K562 (cell line): ENCODE measurements around the gene TRUB2. TPM values are rescaled to one million over a fixed set of nuclear protein-coding genes. Genes with fewer than 3 reads are reported as not detected.

Experiments used
- HDAC6 ChIP-seq: IDR thresholded peaks from 2 replicates; pipeline ENCODE4 v1.6.1; 2012; ENCODE audit warnings: low read depth, mild to moderate bottlenecking, control low read depth, inconsistent platforms, low read length, moderate library complexity
- NR2C1 ChIP-seq, 2 experiments: fragments of 450-650 bp; IDR thresholded peaks; 2 replicates each; pipeline ENCODE4 v1.6.1; 2017; ENCODE audit warnings: mild to moderate bottlenecking in 2 of 2, antibody characterized with exemption in 1 of 2, inconsistent platforms in 1 of 2, missing compliant biosample characterization in 1 of 2, missing genetic modification characterization in 1 of 2
- POLR2B ChIP-seq: fragments of 450-650 bp; IDR thresholded peaks from 2 replicates; pipeline ENCODE4 v1.6.1; 2018; ENCODE audit warnings: low read depth; ENCODE audit not compliant: partially characterized antibody
- SIRT6 ChIP-seq: IDR thresholded peaks from one replicate; pipeline ENCODE4 v1.6.1; 2012; ENCODE audit warnings: low read depth, mild to moderate bottlenecking, control low read depth, inconsistent platforms, low read length, moderate library complexity
- TAF7 ChIP-seq: fragments of 450-650 bp; IDR thresholded peaks from 2 replicates; pipeline ENCODE4 v1.6.1; 2016; ENCODE audit warnings: missing genetic modification characterization, missing compliant biosample characterization
- TRIM24 ChIP-seq, 2 experiments: fragments of 450-650 bp; IDR thresholded peaks; 2 replicates each; pipeline ENCODE4 v1.6.1; 2016
- ZBTB43 ChIP-seq: sonication (generic); formaldehyde crosslinking; IDR thresholded peaks from 2 replicates; pipeline ENCODE4 v1.8.0; 2023; ENCODE audit warnings: mild to moderate bottlenecking, missing genetic modification reagents
- ZNF165 ChIP-seq: fragments of 250-450 bp; sonication (Bioruptor Pico); IDR thresholded peaks from 2 replicates; pipeline ENCODE4 v1.4.0; 2020; ENCODE audit warnings: borderline replicate concordance
- ZNF318 ChIP-seq, 2 experiments: fragments of 450-650 bp; IDR thresholded peaks; 2 replicates each; pipeline ENCODE4 v1.6.1; 2016; ENCODE audit warnings: mild to moderate bottlenecking in 2 of 2, borderline replicate concordance in 1 of 2, low read depth in 1 of 2, moderate library complexity in 1 of 2
- ZNF79 ChIP-seq: fragments of 250-450 bp; sonication (Bioruptor Pico); IDR thresholded peaks from 2 replicates; pipeline ENCODE4 v1.4.0; 2020; ENCODE audit warnings: low read depth, mild to moderate bottlenecking, moderate library complexity
- polyA plus RNA-seq, 8 experiments: library from polyadenylated mRNA; depleted of rRNA in 4 of 8; stranded (reverse) in 5 of 8; unstranded in 3 of 8; fragments of >200 nt; fragmentation: Nextera tagmentation in 2 of 8; fragmentation: Illumina TruSeq in 1 of 8; extraction: Ambion mirVana in 2 of 8; extraction: Trizol in 1 of 8; gene quantifications; 2 replicates each; pipeline versions ENCODE4 v1.2.1 to v1.2.3, GENCODE V29; 2011 to 2014; ENCODE audit warnings: inconsistent platforms in 1 of 8, missing spikeins in 1 of 8
- total RNA-seq, 7 experiments: library from RNA; depleted of rRNA in 6 of 7; stranded (reverse); fragments of >200 nt in 6 of 7; fragmentation: Illumina TruSeq in 2 of 7; extraction: Trizol in 2 of 7; gene quantifications; 2 replicates each; pipeline versions ENCODE4 v1.2.1 to v1.2.3, GENCODE V29; 2011 to 2021; ENCODE audit warnings: low replicate concordance in 1 of 7

Gene TRUB2
- total and polyA plus RNA-seq, 9 of the 15 experiments (the other 6 are each of a cell fraction or from before 2014, with no cell fraction given) = 9.3 to 110 (median 63.0) TPM

GRCh38 chr9:128339761-128340690, 17.8 kb upstream of the TRUB2 start, which contains the start of gene SLC27A4 (continued):
- TF ChIP-seq ZNF318 (IDR thresholded peaks at IDR 0.05; ENCODE audit: borderline replicate concordance in 1 of 2, low read depth in 1 of 2) (no peak), ZNF79 (CRISPR knock-in tag) (no peak), HDAC6 (no peak), TAF7 (tag) (peak; percentile 32; the same call in 1 of the 2 replicates), POLR2B (no peak), SIRT6 (no peak), ZBTB43 (CRISPR knock-in tag) (no peak; the same call in 1 of the 2 replicates), ZNF165 (CRISPR knock-in tag) (no peak), NR2C1 (IDR thresholded peaks at IDR 0.05) (no peak), NR2C1 (tag; IDR thresholded peaks at IDR 0.05) (peak; percentile 72; the same call in 1 of the 2 replicates), TRIM24 (IDR thresholded peaks at IDR 0.05) (0 out of 4 replicates have a peak, but pooled peaks of 1 of the 2 experiments have one; percentile 24)
